SK-N-MC (cell line): ENCODE measurements around the gene BMAL2.

Source experiments
- EZH2 ChIP-seq: fragments of 200-600 bp; sonication (generic); IDR thresholded peaks from one replicate; pipeline ENCODE4 v1.6.1; 2017; ENCODE audit warnings: antibody characterized with exemption
- FOXP2 ChIP-seq: optimal IDR thresholded peaks from 2 replicates; pipeline ENCODE3; 2011; ENCODE audit warnings: mild to moderate bottlenecking, moderate library complexity; ENCODE audit not compliant: insufficient read depth; ENCODE audit errors: extremely low read length, control extremely low read depth

GRCh38 chr12:27284751-27285150 lies 47.9 kb upstream of the BMAL2 start:
- TF ChIP-seq FOXP2 (no peak), EZH2 (no peak)
